HG03066 (cell line): Measurements from ENCODE around the gene HBEGF.
A peak's percentile ranks its signal among the peaks of the same experiment; 100 is the strongest.
"Not testable (repeated sequence)": the region's sequence is repeated elsewhere in the genome, so short reads cannot be mapped to it uniquely, and the experiment has no call there.

Experiments
- ATAC-seq: cut with Tn5 transposase; IDR thresholded peaks from one replicate; pipeline ENCODE4 v1.9.1; 2021; ENCODE audit warnings: low read depth; ENCODE audit not compliant: unreplicated experiment

HBEGF gene

DNA sequence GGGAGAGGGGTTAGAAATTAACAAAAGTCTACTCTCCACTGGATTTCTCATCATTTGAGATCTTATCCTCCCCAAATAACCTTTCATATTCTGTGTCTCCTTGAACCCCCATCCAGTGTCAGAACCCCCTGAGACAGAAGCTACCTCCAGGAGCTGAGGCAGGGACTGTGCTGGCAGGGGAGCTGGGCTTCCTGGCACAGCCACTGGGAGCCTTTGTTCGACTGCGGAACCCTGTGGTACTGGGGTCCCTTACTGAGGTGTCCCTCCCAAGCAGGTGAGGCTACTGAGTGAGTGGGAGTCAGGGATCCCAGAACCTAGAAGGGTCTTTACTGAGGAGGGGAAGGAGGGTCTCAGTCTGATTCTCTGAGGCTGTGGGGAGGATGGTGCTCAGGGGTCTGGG, 15.5 kb upstream of the HBEGF start:
- ATAC-seq: no peak

DNA sequence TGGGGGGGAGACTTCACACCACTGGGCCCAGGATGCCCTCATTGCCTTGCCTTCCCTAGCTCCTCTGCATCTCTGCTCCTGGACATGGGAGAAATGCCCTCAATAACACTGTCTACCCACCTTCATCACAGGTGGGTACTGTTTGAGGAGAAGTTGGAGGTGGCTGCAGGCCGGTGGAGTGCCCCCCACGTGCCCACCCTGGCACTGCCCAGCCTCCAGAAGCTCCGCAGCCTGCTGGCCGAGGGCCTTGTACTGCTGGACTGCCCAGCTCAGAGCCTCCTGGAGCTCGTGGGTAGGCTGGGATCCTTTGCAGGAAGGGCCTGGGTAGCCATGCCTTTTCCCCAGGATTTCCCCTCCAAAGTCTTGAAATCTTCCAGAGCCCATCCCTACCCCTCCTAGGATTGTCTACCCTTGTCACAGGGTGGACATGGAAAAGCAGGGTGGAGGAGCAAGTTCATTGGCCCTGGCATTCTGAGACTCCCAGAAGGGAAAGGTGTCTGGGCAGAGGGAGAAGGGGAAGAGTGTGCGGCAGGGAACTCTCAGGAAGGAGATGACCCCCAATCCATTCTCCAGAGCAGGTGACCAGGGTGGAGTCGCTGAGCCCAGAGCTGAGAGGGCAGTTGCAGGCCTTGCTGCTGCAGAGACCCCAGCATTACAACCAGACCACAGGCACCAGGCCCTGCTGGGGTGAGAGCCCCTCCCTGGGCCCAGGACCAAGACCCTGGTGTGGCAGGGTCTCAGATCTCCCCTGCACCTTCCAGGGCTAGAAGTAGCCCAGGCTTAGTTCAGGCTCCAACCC, 14.5 kb upstream of the HBEGF start:
- no peak for ATAC-seq

DNA sequence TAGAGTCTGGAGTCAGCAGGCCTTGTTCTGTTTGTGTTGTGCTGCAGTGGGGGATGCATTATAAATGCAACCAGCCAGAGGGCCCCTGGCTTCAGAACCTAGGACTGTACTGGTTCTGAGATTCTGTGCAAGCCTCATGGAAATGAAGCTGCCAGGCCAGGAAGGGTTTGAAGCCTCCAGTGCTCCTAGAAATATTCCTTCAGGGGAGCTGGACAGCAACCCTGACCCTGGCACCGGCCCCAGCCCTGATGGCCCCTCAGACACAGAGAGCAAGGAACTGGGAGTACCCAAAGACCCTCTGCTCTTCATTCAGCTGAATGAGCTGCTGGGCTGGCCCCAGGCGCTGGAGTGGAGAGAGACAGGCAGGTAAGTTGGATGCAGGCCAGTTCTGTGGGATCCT, 13.7 kb upstream of the HBEGF start, which contains the start of gene SLC4A9:
Gene SLC4A9, plus strand, starts transcription at position 94 of the 400 bp plus-strand sequence. Its CDS starts 43 bp downstream, at position 137.
- no peak for ATAC-seq

DNA sequence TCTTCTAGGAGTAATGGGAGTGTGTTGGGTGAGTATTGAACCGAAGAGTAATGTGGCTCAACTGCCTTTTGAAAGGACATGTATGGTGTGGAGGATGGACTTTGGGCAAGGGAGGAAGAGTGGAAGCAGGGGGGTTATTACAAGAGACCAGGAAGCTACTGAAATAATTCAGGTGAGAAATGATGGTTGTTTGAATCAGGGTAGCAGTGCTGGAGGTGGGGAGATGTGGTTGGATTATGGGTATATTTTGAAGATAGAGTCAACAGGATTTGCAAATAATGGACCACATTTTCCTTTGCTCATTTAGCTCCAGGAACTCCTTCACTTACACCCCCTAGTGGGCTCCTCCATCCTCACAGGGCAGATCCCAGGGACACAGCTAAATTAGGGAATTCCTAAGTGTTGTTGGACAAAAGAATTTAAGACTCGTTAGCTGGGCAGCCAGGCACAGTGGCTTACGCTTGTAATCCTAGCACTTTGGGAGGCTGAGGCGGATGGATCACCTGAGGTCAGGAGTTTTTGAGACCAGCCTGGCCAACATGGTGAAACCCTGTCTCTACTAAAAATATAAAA, 12.4 kb upstream of the HBEGF start:
- no peak for ATAC-seq

DNA sequence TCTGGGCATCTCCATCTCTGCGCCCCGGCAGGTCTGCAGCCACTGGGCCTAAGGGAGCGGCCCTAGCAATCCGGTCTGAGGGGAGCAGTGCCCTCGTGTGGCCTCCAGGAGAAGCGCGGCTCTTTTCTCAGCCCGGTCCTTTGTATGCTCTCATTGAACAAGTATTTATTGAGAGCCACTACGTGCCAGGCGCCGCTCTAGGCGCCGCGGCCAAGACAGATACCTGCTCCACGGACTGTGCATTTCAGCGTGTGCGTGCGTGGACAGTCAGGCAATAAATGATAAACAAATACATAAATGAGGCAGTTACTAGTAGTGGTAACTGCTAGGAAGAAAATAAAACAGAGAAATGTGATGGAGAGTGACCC, 11.3 kb upstream of the HBEGF start:
- ATAC-seq: peak; percentile 92

DNA sequence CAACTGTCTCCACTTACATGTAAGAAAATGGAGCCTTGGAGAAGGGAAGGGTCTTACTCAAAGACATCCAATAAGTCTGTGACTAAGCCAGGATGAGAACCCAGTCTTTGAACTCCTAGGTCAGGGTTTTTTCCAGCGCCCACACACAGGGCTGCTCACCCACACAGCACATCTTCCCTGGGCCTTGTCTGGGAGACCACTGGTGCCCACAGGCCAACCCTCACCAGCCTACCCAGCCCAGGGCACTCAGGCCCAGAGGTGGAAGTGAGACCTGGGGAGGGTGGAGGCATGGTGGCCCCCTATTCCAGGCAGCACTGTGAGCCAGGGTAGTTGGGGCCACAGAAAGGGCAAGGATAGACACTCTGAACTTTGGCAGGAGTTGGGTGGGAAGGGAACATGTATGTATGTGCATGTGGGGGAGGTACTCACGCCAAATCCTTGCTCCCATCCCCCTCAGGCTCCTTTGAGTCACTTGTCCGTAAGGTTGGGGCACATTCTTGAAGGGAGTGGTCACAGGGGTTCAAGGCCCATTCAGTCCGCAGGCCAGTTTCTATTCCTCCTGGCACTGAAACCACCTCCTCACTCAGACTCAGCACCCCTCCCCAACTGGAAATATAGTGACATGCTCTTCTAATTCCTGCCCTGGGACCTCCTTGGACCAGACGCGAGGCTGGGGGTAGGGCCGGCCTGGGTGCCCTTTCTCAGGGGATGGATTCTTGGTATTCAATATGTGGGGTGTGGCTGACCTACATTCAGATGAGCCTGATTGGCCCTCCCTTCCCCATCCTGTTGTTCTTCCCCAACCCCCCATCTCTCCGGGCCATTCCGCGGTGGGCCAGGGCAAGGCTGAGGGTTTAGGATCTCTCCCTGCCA, 10.7 kb upstream of the HBEGF start:
- ATAC-seq: no peak

DNA sequence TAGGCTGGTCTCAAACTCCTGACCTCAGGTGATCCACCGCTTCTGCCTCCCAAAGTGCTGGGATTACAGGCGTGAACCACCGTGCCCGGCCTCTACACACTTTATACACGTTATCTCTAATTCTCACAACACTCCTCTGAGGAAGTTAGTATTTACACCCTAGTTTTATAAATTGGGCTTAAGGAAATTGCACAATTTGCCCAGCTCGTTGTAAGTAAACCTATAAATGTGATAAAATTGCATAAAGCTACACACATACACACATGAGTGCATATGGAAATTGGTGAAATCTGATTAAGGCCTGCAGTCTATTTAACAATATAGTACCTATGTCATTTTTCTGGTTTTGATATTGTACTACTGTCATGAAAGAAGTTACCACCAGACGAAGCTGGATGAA, 9.1 kb upstream of the HBEGF start:
- no peak for ATAC-seq

DNA sequence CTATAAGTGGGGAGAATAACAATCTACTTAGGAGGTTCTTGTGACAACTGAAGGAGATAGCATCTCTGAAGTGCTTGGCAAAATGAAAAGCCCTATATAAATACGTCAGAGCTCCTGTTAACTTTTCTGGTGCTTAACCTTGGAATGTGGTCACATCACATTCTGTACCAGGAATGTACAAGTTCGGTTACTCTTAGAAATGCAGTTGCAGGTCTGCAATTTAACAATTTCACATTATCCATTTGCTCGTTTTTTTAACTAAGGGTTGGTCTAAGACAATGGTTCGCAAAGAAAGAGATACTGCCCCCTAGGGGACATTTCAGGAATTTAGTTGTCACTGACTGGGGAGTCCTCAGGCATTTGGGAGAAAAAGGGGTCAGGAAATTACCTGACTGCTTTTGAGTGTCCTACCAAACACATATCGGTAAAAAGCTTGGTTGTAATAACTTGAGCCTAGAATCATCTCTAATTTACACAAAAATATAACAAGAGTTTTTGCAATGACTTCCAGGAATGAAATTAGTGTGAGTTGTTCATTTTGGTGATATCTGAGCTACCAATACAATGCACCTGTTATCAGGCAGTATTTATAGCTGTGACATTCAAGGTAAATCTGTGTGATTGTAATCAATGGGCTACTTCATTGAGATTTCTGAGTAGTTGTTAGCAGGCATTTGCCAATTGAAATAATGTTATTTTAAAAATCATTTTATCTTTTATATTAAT, 5.4 kb upstream of the HBEGF start:
- ATAC-seq: peak; percentile 75

DNA sequence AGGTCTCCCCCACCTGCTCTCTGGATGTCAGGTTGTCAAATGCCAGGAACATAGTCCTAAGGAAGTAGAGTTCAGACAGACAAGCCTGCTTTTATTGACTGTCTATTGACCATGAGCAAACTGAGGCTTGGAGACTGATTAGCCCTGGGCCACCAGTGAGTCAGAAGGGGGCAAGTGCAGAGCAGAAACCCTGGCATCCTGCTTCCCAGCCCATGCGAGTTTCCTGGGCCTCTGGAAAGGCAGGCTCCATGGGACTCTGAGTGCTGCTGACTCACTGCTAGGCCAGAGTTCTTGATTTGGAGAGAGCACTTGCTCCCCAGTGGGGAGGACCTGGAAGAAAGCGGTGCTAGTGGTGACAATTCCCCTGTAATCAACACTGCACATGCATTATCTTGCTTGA, 2.8 kb upstream of the HBEGF start:
- ATAC-seq: no peak

DNA sequence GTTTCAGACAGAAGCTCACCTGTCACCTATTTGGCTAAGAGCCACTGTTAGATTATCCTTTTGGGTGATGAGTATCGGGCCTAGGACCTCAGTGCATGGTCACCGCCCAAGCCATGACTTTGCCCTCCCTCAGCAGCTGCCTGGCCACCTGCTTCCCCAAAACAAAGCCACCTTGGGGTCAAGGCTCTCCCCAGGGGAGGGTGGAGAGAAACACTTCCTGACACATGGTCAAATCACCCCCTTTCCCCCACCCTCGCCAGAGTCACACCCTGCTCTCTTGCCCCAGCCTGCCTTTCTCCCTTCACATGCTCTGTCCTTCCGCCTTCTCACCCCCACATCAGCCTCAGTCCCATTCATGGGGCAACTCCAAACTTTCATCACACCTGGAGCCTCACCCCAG, 1.7 kb upstream of the HBEGF start:
- ATAC-seq: no peak

DNA sequence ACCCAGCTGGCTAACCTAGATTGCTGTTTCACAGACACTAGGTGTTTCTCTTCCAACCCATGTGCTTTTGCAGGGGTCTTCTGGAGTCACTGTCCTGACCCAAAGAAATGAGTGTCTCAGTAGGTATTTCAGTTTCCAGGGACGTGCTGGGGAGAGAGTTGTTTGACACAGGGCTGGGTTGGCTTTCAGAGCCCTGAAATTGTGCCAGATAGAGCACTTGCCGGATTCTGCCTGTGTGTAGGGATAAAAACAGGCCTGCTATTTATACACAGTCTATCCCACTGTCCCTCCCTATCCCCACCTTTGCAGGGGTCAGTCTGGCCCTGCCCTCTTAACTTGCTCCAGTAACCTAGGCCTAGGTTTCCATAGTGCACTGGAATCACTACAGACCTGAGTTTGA, 957 bp upstream of the HBEGF start:
- no peak for ATAC-seq

DNA sequence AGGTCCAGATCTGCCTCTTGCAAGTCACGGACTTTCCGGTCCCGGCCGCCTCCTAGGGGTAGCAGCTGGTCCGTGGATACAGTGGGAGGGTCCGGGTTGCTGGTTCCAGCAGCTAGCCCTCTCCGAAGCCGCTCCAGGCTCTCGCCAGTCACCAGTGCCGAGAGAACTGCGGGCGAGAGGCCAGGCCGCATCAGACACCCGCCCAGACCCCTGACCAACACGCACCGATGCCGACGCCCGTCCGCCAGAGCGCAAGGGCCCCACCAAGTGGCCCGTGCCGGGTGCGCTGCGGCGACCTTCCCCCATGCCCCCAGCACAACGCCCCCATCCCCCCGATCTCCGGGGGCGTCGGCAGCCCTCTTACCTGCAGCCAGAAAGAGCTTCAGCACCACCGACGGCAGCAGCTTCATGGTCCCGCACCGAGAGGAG, 470 bp downstream of the HBEGF start:
- ATAC-seq: peak; percentile 16

DNA sequence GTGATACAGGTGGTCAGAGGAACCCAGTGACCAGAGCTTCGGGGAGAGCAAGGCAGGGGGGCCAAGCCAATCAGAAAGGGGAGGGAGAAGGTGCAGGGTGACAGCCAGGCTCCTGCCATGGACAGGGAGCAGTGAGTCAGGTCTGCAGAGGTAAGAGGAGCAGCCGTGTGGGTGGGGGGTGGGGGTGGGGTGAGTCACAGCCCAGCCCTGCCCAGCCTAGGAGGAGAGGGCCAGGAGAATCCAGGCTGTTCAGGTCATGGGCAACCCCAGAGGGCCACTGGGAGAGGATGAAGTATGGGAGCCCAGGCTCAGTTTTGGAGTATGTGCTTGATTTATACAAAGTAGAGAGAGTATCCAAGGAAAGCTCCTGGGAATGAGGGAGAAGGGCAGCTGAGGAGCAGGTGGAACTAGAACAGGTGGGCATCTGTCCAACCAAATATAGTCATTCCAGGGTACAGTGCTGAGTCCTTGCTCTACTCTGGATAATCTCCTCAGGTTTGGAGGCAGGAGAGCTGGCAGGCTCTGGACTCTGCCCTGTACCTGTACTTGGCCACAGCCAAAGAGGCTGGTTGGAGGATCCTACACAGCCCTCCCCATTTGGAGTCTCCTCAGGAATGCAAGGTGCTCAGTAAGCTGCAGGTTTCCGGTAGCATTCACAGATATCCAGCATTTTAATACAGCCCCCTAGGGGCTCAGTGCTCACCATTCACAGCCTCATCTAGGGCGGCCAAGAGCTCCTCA, 1.6 kb downstream of the HBEGF start:
- ATAC-seq: no peak

DNA sequence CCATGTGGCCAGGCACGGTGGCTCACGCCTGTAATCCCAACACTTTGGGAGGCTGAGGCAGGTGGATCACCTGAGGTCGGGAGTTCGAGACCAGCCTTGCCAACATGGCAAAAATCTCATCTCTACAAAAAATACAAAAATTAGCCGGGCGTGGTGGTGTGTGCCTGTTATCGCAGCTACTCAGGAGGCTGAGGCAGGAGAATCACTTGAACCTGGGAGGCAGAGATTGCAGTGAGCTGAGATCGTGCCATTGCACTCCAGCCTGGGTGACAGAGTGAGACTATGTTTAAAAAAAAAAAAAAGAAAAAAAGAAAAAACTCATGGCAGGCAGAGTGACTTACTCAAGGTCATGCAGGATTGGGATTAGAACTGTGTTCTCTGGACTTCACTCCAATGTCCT, 2.6 kb downstream of the HBEGF start:
- ATAC-seq: not testable (repeated sequence)

DNA sequence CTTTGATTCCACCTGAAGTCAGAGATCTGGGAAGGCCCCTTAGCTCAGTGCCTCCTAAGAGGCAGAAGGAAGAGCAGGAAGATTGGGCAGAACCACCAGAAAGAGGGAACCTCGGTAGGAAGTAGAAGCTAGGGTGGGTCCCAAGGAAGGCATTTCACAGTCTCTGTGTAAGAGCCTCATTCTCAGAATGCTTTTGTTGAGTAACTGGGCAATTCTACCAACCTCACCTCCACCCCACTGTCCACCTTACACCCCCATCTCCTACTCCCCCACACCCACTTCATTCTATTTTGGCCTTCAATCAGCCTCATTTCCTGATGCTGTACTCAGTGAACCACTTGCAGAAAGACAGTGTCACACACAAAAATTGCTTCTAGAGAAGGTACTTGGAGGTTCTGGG, 3.5 kb downstream of the HBEGF start:
- no peak for ATAC-seq

DNA sequence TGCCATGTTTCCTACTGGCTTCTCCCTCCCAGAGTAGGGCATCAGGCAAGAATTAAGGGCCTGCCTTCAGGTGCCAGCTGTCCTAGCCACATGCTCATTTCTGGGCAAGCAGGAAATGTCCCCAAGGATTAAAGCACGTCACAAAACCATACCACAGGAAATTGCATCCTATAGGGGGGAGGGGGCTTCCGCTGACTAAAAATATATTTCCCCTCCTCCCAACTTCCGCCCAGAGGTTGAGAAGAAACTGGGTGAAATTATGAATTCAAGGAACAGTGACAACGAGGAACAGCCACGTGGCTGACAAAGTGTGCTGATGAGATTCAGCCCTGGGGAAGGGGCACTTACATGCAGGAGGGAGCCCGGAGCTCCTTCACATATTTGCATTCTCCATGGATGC, 4.1 kb downstream of the HBEGF start:
- ATAC-seq: no peak

DNA sequence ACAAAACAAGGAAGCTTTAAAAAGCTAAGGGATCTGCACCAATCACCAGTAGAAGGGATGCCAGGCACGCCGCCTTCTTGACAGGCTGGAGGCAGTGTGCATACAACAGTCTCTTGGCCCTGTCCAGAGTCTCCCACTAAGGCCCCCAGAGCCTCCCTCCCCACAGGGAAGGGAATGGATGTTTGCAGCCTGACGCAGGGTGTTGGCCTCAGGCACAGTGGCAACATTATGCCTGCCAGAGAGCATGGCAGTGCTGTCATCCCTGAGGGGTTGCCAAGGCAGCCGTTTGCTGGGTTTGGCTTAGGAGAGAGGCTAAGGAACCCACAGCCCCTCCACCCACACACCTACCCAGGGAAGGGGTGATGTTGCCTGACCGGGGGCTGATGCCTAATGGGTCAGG, 4.8 kb downstream of the HBEGF start:
- no peak for ATAC-seq

DNA sequence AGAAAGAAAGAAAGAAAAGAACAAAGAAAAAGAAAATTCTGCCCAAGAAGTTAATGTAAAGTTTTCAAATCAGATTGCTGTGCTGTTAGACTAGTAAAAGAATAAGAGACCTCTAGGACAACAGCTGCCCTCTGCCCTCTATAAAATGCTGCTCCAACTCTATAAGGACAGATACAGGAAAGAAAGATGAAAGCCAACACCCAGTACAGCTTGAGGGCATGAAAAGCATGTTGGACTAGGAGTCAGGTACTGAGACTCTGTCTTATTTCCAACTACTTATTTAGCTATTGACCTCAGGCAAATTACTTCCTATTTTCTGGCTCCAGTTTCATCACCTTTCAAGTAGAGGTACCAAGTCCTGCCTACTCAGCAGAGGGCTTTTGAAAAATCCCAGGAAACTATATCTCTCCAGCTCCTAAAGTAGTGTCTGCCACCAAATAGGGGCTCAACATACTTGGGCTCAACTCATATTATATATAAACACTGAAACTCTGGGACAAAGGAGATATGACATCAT, 5.7 kb downstream of the HBEGF start:
- ATAC-seq: no peak

DNA sequence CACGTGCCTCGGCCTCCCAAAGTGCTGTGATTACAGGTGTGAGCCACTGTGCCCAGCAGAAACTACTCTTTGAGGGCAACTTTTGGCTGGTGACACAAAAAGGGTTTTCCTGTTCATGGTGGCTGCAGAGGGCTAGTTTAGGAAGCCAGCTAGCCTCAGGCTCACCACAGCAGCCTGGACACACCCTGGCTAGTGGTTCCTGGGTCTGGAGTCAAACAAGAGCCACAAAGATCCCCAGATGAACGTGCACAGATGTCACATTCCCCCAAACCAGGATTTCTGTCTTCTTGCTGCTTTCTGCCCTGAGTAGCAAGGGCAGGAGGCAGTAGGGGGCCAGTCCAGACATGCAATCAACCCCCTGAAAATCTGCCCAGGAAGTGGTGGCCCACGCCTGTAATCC, 6.8 kb downstream of the HBEGF start:
- no peak for ATAC-seq

DNA sequence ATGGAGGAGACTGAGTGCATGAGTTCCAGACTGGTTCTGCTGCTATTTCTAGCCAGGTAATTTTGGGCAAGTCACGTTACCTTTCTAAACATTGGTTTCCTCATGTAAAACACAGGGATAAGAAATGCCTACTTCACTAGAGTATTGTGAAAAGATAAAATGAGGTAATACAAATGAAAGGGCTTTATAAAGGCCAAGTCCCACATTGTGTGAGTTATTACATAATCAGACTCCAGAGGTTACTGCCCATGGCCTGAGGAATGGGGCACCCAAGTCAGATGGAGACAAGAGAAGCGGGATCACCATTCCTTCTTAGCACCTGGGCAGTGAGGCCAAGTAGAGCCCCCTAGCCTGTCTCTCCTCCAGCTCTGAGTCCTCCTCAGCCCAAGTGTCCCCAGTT, 7.5 kb downstream of the HBEGF start:
- no peak for ATAC-seq
